HL-60 (cell line): ENCODE data around the gene RIMKLA.

Source experiments
- CTCF ChIP-seq: IDR thresholded peaks from one replicate; pipeline ENCODE4 v1.5.1; 2011; ENCODE audit warnings: low read length, control low read depth, inconsistent platforms; ENCODE audit not compliant: insufficient read depth
- POLR2AphosphoS5 ChIP-seq: IDR thresholded peaks from 2 replicates; pipeline ENCODE4 v1.6.1; 2012; ENCODE audit warnings: low read depth

GRCh38 chr1:42414551-42415496 lies 34.2 kb downstream of the RIMKLA start:
- TF ChIP-seq CTCF (no peak), POLR2AphosphoS5 (no peak)
